ENCODE data around the gene ZFP42. TPM values are rescaled to one million over a fixed set of nuclear protein-coding genes. Genes with fewer than 3 reads are reported as not detected.
"Not testable (repeated sequence)": the region's sequence is repeated elsewhere in the genome, so short reads cannot be mapped to it uniquely, and the experiment has no call there.

The ZFP42 gene
- total RNA-seq, 1 donor from 2014 or later = 0.08 TPM

DNA sequence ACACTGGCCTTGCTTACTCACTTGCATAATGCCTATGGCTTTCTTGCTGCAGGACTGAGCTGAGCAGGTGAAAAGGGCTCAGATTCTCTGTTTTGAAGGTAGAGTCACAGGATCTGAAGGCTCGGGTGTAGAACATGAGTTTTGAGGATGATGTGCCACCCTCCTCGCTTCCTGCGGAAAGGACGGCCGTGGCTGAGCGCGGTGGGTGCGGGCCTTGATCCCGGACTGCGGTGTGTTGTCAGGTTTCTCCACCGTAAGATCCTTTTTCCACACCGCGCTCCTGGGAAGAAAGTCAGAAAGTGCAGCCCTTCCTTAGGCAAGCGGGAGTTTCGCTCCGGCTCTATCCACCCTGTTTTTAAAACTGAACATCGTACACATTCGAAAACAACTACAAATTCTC, 36.2 kb downstream of the ZFP42 start:
- no peak overlapping the region for H3K27ac Mint-ChIP-seq
- no peaks in the 10 kb centered on the region for H3K36me3 Mint-ChIP-seq (ENCODE audit: low read depth)
- no peak for DNase-seq (ENCODE audit: low spot score)
- H3K4me3 Mint-ChIP-seq = no peak overlapping the region
- peaks cover 23% of the 10 kb centered on the region for H3K9me3 Mint-ChIP-seq
- H3K4me1 Mint-ChIP-seq (ENCODE audit: low read depth) = no peaks in the 10 kb centered on the region
- no peaks in the 10 kb centered on the region for H3K27me3 Mint-ChIP-seq (ENCODE audit: insufficient read depth)
- intact Hi-C loops (cut with micrococcal nuclease) = no loop called here

DNA sequence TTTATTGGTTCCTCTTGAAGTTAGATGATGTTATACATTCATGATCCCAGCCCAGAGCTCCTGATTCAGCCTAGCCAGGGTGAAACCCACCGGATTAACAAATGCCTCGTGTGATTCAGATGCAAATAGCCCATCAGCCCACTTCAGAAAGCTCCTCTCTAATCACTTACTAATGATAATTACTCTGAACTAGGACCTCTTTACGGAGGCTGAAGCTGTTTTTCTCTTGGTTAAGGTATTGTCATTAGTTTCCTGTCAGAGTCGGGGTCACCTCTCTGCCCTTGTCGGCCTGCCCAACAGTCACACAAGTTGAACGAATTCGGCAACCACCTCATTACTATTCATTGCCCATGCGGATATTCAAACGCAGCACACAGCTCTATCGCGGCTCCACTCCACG, 36.6 kb downstream of the ZFP42 start:
- H3K36me3 Mint-ChIP-seq (ENCODE audit: low read depth) = no peaks in the 10 kb centered on the region
- no peak for DNase-seq (ENCODE audit: low spot score)
- no peaks in the 10 kb centered on the region for H3K27me3 Mint-ChIP-seq (ENCODE audit: insufficient read depth)
- peaks cover 23% of the 10 kb centered on the region for H3K9me3 Mint-ChIP-seq
- H3K4me3 Mint-ChIP-seq = no peak overlapping the region
- no peak overlapping the region for H3K27ac Mint-ChIP-seq
- H3K4me1 Mint-ChIP-seq (ENCODE audit: low read depth) = no peaks in the 10 kb centered on the region
- intact Hi-C loops (cut with micrococcal nuclease) = no loop called here

DNA sequence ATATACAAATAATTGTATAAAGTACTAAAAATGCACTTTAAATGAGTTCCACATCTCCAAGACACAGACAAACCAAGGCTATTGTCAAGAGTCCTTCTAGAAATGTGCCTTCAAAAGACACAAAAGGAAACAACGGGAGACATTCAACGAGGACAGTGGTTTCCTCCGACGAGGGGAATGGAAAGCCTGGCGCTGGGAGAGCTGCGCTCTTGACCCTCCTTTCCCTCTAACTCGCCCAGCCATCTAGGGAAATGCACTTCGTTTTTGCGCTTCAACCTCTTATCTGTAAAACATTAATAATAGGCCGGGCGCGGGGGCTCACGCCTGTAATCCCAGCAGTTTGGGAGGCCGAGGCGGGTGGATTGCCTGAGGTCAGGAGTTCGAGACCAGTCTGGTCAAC, 37.0 kb downstream of the ZFP42 start:
- DNase-seq (ENCODE audit: low spot score) = no peak
- intact Hi-C loops (cut with micrococcal nuclease) = no loop called here
- no peak overlapping the region for H3K4me3 Mint-ChIP-seq
- H3K27ac Mint-ChIP-seq = no peak overlapping the region
- H3K9me3 Mint-ChIP-seq = peaks cover 20% of the 10 kb centered on the region
- no peaks in the 10 kb centered on the region for H3K36me3 Mint-ChIP-seq (ENCODE audit: low read depth)
- no peaks in the 10 kb centered on the region for H3K4me1 Mint-ChIP-seq (ENCODE audit: low read depth)
- no peaks in the 10 kb centered on the region for H3K27me3 Mint-ChIP-seq (ENCODE audit: insufficient read depth)

DNA sequence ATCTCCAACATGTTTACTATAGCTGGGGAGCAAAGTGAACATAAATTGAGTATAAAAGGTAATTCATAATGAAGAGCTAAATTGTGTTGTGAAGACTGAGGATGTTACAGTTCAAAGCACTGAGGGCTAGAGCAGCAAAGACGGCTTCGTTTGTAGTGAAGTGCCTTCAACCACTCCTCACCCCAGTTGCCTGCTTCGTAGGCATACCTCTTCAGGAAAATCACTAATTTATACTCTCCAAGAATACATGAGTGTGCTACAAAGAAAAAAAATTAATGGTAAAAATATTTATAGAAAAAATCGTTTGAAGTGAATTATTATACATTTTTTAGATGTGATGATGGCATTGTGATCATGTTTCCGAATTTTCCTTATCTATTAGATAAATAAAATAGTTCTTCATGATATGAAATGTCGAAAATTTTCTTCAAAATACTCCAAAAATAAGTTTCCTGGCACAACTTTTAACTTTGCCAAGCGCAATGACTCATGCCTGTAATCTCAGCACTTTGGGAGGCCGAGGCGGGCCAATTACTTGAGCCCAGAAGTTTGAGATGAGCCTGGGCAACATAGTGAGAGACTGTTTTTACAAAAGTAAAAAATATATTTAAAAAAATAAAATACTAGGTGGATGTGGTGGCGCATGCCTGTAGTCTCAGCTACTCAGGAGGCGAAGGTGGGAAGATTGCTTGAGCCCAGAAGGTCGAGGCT, 41.6 kb downstream of the ZFP42 start:
- no peaks in the 10 kb centered on the region for H3K4me1 Mint-ChIP-seq (ENCODE audit: low read depth)
- H3K36me3 Mint-ChIP-seq (ENCODE audit: low read depth) = no peaks in the 10 kb centered on the region
- DNase-seq (ENCODE audit: low spot score) = no peak
- peaks cover 17% of the 10 kb centered on the region for H3K9me3 Mint-ChIP-seq
- H3K27ac Mint-ChIP-seq = no peak overlapping the region
- intact Hi-C loops (cut with micrococcal nuclease) = no loop called here
- no peaks in the 10 kb centered on the region for H3K27me3 Mint-ChIP-seq (ENCODE audit: insufficient read depth)
- H3K4me3 Mint-ChIP-seq = no peak overlapping the region

DNA sequence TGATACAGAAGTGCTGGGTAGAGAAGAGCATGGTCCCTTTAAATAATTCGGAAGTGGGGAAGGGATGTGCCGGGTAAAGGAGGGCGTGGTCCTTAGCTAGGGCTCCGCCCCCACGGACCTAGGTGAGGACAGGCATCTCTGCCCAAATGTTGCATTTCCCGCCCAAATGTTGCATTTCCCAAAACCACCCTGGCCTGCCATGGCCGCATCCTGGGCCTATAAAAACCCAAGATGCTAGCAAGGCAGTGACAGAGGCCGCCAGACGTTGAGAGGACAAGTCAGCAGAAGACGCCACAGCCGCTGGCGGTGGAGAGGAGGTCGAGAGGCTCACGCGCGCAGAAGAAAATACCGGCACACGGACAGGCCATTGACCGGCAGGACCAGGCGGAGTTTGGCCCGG, 46.1 kb downstream of the ZFP42 start:
- no peaks in the 10 kb centered on the region for H3K4me1 Mint-ChIP-seq (ENCODE audit: low read depth)

DNA sequence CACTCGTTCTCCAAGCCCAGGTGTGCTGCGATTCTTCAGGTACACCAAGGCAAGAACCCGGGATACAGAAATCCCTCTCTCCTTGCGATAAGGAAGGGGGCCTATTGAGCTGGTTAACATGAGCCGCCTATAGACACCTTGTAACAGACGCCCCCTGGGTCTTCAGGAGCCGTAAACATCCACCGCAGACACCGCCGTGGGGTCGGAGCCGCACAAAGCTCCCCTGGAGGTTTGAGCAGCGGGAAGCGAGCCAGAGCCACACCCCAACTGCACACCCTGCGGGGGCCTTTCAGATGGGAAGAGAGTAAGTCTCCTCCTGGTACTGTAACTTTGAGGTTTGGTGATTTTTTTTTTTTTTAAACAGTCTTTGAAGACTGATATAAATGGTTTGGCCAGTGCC, 46.6 kb downstream of the ZFP42 start:
- Mint-ChIP-seq H3K4me1 (ENCODE audit: low read depth) (no peaks in the 10 kb centered on the region), H3K4me3 (no peak overlapping the region)

More for the DNA sequence above, 46.1 kb downstream of the ZFP42 start:
- no peak overlapping the region for H3K4me3 Mint-ChIP-seq
- H3K27me3 Mint-ChIP-seq (ENCODE audit: insufficient read depth) = no peaks in the 10 kb centered on the region
- H3K9me3 Mint-ChIP-seq = peaks cover 12% of the 10 kb centered on the region
- intact Hi-C loops (cut with micrococcal nuclease) = no loop called here
- no peak for DNase-seq (ENCODE audit: low spot score)
- no peak overlapping the region for H3K27ac Mint-ChIP-seq
- H3K36me3 Mint-ChIP-seq (ENCODE audit: low read depth) = no peaks in the 10 kb centered on the region

DNA sequence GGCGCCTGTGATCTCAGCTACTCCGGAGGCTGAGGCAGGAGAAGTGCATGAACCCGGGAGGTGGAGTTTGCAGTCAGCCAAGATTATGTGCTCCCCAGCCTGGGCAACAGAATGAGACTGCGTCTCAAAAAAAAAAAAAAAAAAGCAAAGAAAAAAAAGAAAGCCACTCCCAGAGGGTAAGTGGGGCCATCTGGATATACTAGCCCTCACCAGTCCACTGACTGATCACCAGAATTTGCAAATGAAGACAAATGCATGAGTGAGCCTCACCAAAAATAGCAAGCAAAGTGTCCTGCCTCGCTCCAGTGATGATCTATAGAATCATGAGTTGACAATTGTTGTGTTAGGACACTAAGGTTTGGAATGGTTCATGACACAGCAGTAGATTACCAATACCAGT, 47.6 kb downstream of the ZFP42 start:
- DNase-seq (ENCODE audit: low spot score) = no peak
- Mint-ChIP-seq H3K27me3 (ENCODE audit: insufficient read depth) (no peaks in the 10 kb centered on the region), H3K4me3 (no peak overlapping the region), H3K4me1 (ENCODE audit: low read depth) (no peaks in the 10 kb centered on the region), H3K27ac (no peak overlapping the region), H3K36me3 (ENCODE audit: low read depth) (no peaks in the 10 kb centered on the region), H3K9me3 (peaks cover 12% of the 10 kb centered on the region)
- intact Hi-C loops (cut with micrococcal nuclease) = no loop called here

More for the DNA sequence above, 46.6 kb downstream of the ZFP42 start:
- DNase-seq (ENCODE audit: low spot score) = no peak
- H3K27ac Mint-ChIP-seq = no peak overlapping the region
- H3K27me3 Mint-ChIP-seq (ENCODE audit: insufficient read depth) = no peaks in the 10 kb centered on the region
- H3K36me3 Mint-ChIP-seq (ENCODE audit: low read depth) = no peaks in the 10 kb centered on the region
- peaks cover 12% of the 10 kb centered on the region for H3K9me3 Mint-ChIP-seq
- intact Hi-C loops (cut with micrococcal nuclease) = no loop called here

DNA sequence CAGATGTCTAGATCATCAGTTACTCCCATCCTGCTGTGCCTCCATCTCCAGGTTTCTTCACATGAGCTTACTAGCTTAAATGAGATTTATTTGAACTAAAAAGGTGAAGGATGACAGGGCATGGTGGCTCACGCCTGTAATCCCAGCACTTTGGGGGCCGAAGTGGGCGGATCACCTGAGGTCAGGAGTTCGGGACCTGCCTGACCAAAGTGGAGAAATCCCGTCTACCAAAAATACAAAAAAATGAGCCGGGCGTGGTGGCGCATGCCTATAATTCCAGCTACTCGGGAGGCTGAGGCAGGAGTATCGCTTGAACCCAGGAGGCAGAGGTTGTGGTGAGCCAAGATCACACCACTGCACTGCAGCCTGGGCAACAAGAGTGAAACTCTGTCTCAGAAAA, 49.9 kb downstream of the ZFP42 start:
- H3K27ac Mint-ChIP-seq; H3K27me3 Mint-ChIP-seq (ENCODE audit: insufficient read depth); H3K36me3 Mint-ChIP-seq (ENCODE audit: low read depth); DNase-seq (ENCODE audit: low spot score); H3K4me3 Mint-ChIP-seq; H3K4me1 Mint-ChIP-seq (ENCODE audit: low read depth); intact Hi-C loops (cut with micrococcal nuclease): not testable (repeated sequence)
- H3K9me3 Mint-ChIP-seq = peaks cover 12% of the 10 kb centered on the region

DNA sequence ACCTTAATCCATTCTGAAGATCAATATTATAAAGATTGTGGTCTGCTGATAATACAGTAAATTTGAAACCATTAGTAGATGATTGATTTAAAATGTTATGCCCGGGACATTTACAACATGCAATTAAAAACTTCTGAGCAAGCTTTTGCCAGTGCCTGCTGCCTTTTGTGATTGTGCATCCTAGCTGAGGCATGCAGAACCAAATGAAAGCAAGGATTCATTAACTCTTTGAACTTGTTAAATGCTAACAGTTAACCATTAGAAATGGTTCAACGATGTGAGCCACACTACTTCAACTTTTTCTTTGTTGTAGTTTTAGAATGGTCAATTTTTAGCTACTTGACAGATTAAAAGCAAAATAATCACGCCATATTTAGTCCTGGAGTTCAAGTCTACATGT, 51.1 kb downstream of the ZFP42 start:
- Mint-ChIP-seq H3K27me3 (ENCODE audit: insufficient read depth) (no peaks in the 10 kb centered on the region), H3K36me3 (ENCODE audit: low read depth) (no peaks in the 10 kb centered on the region), H3K4me1 (ENCODE audit: low read depth) (no peaks in the 10 kb centered on the region), H3K27ac (no peak overlapping the region), H3K4me3 (no peak overlapping the region), H3K9me3 (peaks cover 2% of the 10 kb centered on the region)
- DNase-seq (ENCODE audit: low spot score) = no peak
- intact Hi-C loops (cut with micrococcal nuclease) = no loop called here

DNA sequence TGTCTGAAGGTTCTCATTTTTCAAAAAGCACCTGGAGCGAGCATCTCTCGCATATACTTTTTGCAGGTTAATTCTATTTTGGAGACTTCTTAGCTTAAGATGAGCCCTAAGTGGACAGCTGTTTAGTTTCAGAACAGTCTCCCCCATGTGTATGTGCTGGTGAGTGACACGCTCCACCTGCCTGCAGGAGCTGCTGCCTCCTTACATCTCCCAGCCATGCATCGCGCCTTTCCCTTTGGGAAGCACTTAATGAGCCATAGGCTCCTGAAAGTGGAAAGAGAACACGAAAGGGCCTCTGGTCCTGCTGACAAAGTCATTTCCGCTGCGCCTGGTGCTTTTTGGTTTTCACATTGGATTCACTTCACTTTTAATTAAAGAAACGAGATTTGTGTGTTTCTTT, 57.7 kb downstream of the ZFP42 start:
- no peaks in the 10 kb centered on the region for H3K27me3 Mint-ChIP-seq (ENCODE audit: insufficient read depth)
- no peak for DNase-seq (ENCODE audit: low spot score)
- H3K4me1 Mint-ChIP-seq (ENCODE audit: low read depth) = no peaks in the 10 kb centered on the region
- H3K27ac Mint-ChIP-seq = no peak overlapping the region
- no peaks in the 10 kb centered on the region for H3K36me3 Mint-ChIP-seq (ENCODE audit: low read depth)
- intact Hi-C loops (cut with micrococcal nuclease) = no loop called here
- no peak overlapping the region for H3K4me3 Mint-ChIP-seq
- H3K9me3 Mint-ChIP-seq = peaks cover 19% of the 10 kb centered on the region

Other genes starting within 250 kb of the ZFP42 start
- not detected in 2 replicates for gene TRIML2, start 113.8 kb downstream of the ZFP42 start, total RNA-seq
- gene TRIML1, start 143.7 kb downstream of the ZFP42 start, total RNA-seq = not detected in 2 replicates